ENCODE measurements around the gene LST1. TPM values are rescaled to one million over a fixed set of nuclear protein-coding genes. Genes with fewer than 3 reads are reported as not detected.
"Not testable (repeated sequence)": the region's sequence is repeated elsewhere in the genome, so short reads cannot be mapped to it uniquely, and the experiment has no call there.

LST1 gene
- total RNA-seq, 2 experiments from 2014 or later, result 3.0 to 4.2 TPM

DNA sequence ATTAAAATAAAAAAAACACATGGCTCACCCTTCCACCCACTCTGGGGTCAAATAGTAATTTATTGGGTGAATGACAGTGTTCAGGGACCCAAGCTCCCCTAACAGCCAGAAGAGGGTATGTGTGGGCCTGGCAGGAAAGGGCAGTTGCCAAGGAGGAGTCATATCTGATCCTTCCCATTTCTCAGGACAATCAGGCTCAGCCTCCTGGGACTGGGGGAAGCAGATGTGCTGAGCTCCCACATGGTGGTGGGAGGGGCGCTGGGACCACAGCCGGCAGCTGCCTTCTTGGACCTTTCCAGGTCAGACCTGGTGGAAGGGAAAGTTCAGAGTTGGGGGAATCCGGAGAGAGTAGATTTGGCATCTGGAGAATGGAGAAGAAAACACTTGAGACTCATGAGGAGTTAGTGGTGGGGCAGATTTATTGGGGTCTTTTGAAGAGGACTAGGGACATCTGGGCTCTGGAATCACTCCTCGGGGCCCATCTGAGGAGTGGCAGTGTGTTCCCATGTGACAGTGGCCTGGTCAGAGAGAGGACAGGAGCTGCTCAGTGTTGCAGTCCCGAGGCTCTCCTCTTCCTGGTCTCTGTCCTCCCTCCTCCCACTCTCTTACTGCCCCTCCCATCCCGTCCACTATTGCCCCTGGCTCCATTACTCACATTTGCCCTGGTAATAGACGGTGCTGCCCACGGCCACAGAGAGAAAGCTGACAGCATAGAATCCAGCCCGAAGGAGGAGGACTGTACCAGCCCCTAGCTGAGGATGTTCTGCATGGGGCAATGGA lies 3.0 kb downstream of the LST1 start:
- Histone ChIP-seq H3K4me2 (ENCODE audit: low read length) (no peak overlapping the region), H3K79me2 (ENCODE audit: insufficient read depth, low read depth, low read length) (no peaks in the 10 kb centered on the region), H3K9me3 (ENCODE audit: low read length) (no peaks in the 10 kb centered on the region), H3K36me3 (ENCODE audit: insufficient read depth, low read length) (no peaks in the 10 kb centered on the region), H3K4me1 (ENCODE audit: insufficient read depth, low read length, poor library complexity, severe bottlenecking) (peaks cover 59% of the 10 kb centered on the region), H3K9me2 (ENCODE audit: insufficient read depth, low read length) (no peaks in the 10 kb centered on the region), H2AFZ (ENCODE audit: low read length) (no peak overlapping the region), H3K4me3 (ENCODE audit: low read depth, low read length, poor library complexity, severe bottlenecking) (no peak overlapping the region), H4K20me1 (ENCODE audit: insufficient read depth, low read length) (no peaks in the 10 kb centered on the region), H3K27ac (ENCODE audit: low read depth, low read length, poor library complexity, severe bottlenecking) (no peak overlapping the region)
- CTCF ChIA-PET (ENCODE audit: unreplicated experiment), result interaction anchor here (1.0 kb wide), 1 partner anchor 40 kb away, joined by 3 read pairs; no protein-coding TSS in a partner anchor
- no TSS peak for BruUV-seq (replicated peaks)
- no peak for TF ChIP-seq EZH2phosphoT487 (IDR thresholded peaks at IDR 0.05; ENCODE audit: borderline replicate concordance, low read depth, low read length)
- TF ChIP-seq, protein P1, sequence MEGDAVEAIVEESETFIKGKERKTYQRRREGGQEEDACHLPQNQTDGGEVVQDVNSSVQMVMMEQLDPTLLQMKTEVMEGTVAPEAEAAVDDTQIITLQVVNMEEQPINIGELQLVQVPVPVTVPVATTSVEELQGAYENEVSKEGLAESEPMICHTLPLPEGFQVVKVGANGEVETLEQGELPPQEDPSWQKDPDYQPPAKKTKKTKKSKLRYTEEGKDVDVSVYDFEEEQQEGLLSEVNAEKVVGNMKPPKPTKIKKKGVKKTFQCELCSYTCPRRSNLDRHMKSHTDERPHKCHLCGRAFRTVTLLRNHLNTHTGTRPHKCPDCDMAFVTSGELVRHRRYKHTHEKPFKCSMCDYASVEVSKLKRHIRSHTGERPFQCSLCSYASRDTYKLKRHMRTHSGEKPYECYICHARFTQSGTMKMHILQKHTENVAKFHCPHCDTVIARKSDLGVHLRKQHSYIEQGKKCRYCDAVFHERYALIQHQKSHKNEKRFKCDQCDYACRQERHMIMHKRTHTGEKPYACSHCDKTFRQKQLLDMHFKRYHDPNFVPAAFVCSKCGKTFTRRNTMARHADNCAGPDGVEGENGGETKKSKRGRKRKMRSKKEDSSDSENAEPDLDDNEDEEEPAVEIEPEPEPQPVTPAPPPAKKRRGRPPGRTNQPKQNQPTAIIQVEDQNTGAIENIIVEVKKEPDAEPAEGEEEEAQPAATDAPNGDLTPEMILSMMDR (conservative IDR thresholded peaks at IDR 0.05; ENCODE audit: low read length), result no peak
- POLR2A ChIA-PET, result interaction anchor here (0.7 to 0.9 kb wide), 2 partner anchors 9 to 20 kb away, joined by 3 read pairs; no protein-coding TSS in a partner anchor
- no peak for DNase-seq (ENCODE audit: low spot score)
- intact Hi-C loops (cut with micrococcal nuclease; ENCODE audit: unreplicated experiment), result loop anchor here (10.0 kb wide), 1 partner anchor 184 kb away; the partner anchor contains the start of gene MICA

DNA sequence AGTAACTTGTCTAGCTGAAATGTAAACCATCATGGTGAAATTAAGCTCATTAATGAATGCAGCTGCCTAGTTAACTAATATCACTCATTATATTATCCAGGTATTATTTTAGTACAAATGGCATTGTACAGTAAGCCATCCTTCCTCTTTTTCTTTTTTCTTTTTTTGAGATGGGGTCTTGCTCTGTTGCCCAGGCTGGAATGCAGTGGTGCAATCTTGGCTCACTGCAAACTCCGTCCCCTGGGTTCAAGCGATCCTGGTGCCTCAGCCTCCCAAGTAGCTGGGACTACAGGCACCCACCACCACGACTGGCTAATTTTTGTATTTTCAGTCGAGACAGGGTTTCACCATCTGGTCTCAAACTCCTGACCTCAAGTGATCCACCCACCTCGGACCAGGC lies 4.6 kb downstream of the LST1 start:
- not testable (repeated sequence) for H3K79me2 ChIP-seq (ENCODE audit: insufficient read depth, low read depth, low read length); BruUV-seq (replicated peaks)
- POLR2A ChIA-PET, result interaction anchor here (0.9 kb wide), 1 partner anchor 8 kb away, joined by 3 read pairs; no protein-coding TSS in a partner anchor

GRCh38 chr6:31592396-31592771 lies 6.3 kb downstream of the LST1 start:
- peak overlapping the region; percentile 84 for H2AFZ ChIP-seq (ENCODE audit: low read length)
- H3K79me2 ChIP-seq (ENCODE audit: insufficient read depth, low read depth, low read length), result no peaks in the 10 kb centered on the region
- CTCF ChIA-PET (ENCODE audit: unreplicated experiment), result interaction anchor here (1.1 to 1.2 kb wide), 2 partner anchors 11 to 44 kb away, joined by 3 to 7 read pairs; no protein-coding TSS in a partner anchor
- H3K9me2 ChIP-seq (ENCODE audit: insufficient read depth, low read length), result no peaks in the 10 kb centered on the region
- no TSS peak for BruUV-seq (replicated peaks)
- no peak overlapping the region for H3K4me3 ChIP-seq (ENCODE audit: low read depth, low read length, poor library complexity, severe bottlenecking)
- DNase-seq (ENCODE audit: low spot score), result no peak
- POLR2A ChIA-PET, result interaction anchor here (0.9 to 2.8 kb wide), 5 partner anchors 8 to 46 kb away, joined by 5 to 30 read pairs (median 8); partner anchors contain the start of genes ATP6V1G2, LTB and NFKBIL1
- no peaks in the 10 kb centered on the region for H3K36me3 ChIP-seq (ENCODE audit: insufficient read depth, low read length)
- H3K4me2 ChIP-seq (ENCODE audit: low read length), result peak overlapping the region; percentile 37; the same call in 1 of the 2 replicates
- TF ChIP-seq EZH2phosphoT487 (IDR thresholded peaks at IDR 0.05; ENCODE audit: borderline replicate concordance, low read depth, low read length), result no peak
- TF ChIP-seq, protein P1 (conservative IDR thresholded peaks at IDR 0.05; ENCODE audit: low read length), result no peak
- intact Hi-C loops (cut with micrococcal nuclease; ENCODE audit: unreplicated experiment), result no loop called here
- H3K27ac ChIP-seq (ENCODE audit: low read depth, low read length, poor library complexity, severe bottlenecking), result peak overlapping the region; percentile 7
- peaks cover 35% of the 10 kb centered on the region for H3K4me1 ChIP-seq (ENCODE audit: insufficient read depth, low read length, poor library complexity, severe bottlenecking)
- H4K20me1 ChIP-seq (ENCODE audit: insufficient read depth, low read length), result no peaks in the 10 kb centered on the region
- H3K9me3 ChIP-seq (ENCODE audit: low read length), result no peaks in the 10 kb centered on the region

More for the DNA sequence above, 4.6 kb downstream of the LST1 start:
- H4K20me1 ChIP-seq (ENCODE audit: insufficient read depth, low read length); intact Hi-C loops (cut with micrococcal nuclease; ENCODE audit: unreplicated experiment); H3K4me3 ChIP-seq (ENCODE audit: low read depth, low read length, poor library complexity, severe bottlenecking); H3K27ac ChIP-seq (ENCODE audit: low read depth, low read length, poor library complexity, severe bottlenecking); CTCF ChIA-PET (ENCODE audit: unreplicated experiment); H3K36me3 ChIP-seq (ENCODE audit: insufficient read depth, low read length); H3K4me2 ChIP-seq (ENCODE audit: low read length); H2AFZ ChIP-seq (ENCODE audit: low read length); H3K9me3 ChIP-seq (ENCODE audit: low read length); DNase-seq (ENCODE audit: low spot score); H3K9me2 ChIP-seq (ENCODE audit: insufficient read depth, low read length): not testable (repeated sequence)
- H3K4me1 ChIP-seq (ENCODE audit: insufficient read depth, low read length, poor library complexity, severe bottlenecking), result peaks cover 45% of the 10 kb centered on the region

Measured in OCI-LY7 (cell line).